HG03025 (cell line): ENCODE results near the gene DYNC1I1.
A peak's percentile ranks its signal among the peaks of the same experiment; 100 is the strongest.

Source experiments
- ATAC-seq: cut with Tn5 transposase; IDR thresholded peaks from one replicate; pipeline ENCODE4 v1.9.1; 2021; ENCODE audit warnings: mild to moderate bottlenecking, moderate library complexity; ENCODE audit not compliant: unreplicated experiment, low FRiP score

DYNC1I1 gene

DNA sequence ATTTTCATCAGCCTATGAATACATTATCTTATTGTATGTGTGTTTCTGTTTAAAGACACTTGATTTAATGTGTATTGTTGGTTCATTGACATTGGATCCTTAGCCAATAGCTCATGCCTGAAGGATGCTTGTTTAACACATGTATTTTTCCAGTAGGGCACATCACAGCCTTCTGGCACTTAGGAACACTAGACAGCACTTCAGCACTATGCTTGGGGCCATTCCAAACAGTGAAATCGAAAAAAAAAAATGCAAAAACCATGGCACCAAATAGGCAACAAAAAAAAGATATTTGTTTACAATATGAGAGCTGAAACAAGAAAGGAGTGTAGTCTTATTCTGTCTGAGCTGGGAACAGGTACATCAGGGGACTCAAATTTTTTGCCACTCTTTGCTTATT lies 286.7 kb downstream of the DYNC1I1 start:
- ATAC-seq, result no peak

DNA sequence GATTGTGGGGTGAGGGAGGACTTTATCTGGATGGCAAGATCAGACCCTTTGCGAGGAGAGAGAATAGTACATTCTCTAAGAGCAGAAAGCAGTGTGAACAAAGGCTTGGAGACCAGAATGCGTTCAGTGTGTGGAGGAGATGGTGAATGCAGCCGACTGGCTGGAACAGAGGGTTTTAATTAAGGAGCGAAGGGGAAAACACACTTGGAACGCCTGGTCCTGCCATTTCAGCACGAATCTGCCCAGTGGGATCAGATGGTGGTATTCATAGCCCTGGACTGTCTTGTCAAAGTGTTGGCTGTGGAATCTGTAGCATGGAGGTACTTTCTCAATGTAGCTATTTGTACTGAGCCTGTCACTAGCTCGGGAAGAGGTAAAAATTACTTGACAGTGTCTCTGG lies 288.7 kb downstream of the DYNC1I1 start:
- ATAC-seq, result no peak

DNA sequence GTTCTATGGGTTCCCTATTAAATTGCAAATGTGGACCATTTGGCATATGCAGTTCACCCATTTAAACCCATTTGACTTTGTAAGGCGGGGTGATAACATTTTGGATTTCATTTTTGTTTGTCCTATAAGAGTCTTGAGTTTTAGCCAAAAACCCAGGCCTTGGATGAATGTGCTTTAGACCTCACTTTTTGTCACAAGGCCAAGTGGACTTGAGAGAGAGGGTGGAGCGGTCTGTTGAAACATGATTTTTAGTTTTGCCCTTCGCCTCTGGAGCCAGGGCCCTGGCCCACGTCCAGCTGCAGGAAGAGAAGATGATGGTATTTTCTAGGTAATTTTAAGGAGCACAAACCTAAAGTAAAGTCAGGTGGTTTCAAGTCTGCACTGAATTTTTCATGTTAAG lies 289.5 kb downstream of the DYNC1I1 start:
- no peak for ATAC-seq

DNA sequence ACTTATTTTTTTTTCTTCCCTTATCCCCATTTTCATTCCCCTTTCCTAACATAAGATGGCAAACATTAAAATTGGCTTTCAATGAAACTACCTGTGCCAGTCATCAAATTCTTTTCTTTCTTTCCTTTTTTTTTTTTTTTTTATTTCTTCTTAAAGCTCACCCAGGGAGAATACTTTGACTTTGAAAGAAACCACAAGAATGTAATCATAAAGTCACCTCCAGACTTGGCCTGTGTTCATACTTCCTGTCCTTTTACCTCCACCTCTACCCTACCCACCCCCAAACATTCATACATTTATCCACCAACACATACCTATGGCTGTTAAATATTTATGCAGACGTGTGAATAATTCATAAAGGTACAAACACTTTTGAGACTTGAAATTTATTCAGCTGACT lies 295.0 kb downstream of the DYNC1I1 start:
- no peak for ATAC-seq

DNA sequence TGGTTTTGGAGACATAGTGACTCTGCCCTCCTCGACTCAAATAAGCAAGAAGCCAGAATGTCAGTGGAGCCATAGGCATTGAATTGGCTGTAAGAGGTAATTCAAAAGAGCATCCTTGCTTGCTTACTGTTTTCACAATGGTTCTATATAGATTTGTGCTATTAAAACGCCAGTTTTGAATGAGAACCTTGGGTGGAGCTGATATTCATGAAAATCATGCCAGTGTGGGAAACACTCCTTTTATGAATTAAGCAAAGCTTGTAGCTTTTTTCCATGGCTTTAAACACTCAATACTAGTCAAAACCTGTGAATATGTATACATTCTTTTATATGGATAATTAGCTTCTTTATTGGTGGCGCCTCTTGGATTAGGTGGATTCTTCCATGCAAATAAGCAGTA lies 297.0 kb downstream of the DYNC1I1 start:
- ATAC-seq, result no peak

DNA sequence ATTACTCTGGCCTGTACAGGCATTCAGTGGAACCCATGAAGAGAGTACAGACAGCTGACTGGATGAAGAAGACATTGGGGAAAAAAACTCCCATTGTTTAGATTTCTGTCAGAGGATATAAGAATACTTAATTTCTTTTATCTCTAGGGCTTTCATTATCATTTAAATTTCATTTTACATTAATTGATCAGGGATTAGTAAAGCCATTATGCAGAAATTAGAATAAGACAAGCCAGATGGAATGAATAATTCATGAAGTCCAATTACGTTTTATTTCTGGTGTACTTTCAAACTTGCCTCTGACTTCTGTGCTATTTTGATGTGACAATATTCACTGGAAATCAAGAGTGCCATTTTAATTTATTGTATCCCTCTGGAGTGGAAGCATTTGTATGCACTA lies 302.5 kb downstream of the DYNC1I1 start:
- no peak for ATAC-seq

DNA sequence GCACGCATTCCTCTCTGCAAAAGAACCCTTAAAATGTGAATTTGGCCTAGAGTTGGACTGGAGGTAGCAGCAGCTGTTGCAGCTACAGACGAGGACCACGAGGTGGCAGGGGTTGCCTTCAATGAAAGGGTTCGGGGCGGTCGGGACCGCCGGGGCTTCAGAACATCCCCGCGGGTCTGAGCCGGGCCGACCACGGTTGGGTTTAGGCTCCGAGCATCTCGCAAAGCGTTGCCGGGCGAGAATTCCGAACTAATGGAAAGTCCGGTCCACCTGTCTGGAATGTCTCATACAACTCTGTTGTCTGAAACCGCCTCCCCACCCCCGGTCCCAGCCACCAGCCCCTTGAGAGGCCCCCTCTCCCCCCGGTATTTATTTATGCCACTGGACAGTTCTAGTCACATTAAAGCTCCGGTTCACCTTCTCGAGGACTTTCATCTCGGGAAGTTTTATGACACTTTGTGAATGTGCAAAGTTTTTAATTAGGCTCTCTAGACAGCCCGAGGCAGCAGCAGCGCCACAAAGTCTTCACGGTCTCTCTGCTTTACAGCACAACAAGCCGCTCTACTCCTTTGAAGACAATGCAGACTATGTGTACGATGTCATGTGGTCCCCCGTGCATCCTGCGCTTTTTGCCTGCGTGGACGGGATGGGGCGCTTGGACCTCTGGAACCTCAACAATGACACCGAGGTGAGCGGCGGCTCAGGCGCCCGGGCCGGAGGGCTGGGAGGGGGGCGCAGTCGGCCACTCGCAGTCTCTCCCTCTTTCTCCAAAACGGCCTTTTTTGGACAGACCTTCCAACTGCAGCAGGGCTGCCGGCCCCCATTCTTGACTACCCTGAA lies 303.4 kb downstream of the DYNC1I1 start:
- ATAC-seq, result peak; percentile 75

DNA sequence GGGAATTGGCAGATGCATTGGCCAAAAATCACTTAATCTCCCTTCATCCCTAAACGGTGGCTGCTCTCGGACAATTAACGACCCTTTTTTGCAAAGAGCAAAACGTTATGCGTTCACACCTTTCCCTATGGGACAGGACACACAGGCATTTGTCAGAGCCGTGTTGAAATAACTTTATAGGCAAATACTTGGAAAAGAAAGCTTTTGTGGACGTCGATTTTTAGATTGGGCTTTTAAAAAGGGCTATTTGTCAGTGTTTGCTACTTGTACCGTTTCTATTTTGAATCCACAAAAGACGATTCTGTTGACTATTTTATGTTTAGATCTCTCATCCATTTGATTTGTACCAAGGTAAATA lies 304.0 kb downstream of the DYNC1I1 start:
- no peak for ATAC-seq

DNA sequence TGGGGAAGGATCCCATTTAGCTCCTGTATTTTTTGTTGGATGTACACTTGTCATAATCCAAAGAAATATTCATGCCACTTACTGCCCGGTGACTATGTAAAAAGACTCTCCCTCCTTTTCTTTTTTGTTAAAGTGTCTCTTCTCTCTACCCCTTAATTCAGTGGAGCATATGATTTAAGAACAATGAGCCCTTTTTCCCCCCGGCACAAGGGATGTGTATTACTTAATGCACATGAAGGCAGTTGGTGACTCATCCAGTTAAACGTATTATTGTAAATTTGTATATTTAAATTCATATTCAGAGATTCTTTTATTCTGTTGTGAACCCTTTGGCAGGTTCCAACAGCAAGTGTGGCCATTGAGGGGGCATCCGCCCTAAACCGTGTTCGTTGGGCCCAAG lies 307.7 kb downstream of the DYNC1I1 start:
- no peak for ATAC-seq

DNA sequence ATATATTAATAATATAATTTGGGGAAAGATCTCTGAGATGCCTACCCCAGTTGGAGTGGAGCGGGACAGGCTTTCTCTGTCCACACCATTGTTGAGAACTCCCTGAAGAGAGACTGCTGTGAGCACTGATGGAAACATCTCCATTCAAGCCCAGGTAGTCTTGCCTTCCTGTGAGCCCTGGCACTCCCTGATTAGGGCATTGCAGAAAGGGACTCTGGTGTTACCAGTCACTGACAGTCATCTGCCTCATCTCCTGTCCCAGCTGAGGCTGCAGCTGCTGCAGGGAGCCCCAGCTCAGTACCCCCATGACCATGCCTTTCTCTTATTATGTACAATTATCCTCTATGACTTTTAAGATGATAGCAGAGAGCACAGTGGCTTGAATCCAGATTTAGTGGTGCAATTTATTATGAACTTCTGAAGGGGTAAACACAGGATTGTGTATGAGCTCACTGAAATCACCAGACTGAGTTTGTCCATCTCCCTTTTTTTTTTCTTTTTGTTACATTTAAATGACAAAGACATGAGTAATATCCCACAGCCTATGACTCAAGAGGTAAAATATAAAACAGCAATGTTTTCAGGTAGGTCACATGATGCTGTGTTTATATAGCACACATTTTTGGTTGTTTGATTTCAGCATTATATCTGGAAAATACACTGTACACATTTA lies 312.7 kb downstream of the DYNC1I1 start:
- no peak for ATAC-seq

DNA sequence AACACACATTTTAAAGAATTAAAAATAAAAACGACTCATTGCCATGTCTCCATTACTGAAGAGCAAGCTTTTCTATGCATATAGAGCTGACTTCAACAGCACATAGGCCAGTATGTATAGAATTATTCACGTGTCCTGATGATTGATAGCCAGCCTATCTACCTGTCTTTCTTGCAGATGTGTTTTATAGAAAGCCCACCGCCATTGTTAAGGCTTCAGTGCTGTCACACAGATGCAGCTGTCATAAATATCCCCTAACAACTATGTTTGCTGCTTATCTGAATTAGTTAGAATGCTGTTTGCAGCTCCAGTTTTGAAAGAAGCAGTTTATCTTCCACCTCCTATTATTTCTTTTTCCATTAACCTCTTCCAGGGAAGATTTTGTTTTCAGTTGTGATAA lies 313.6 kb downstream of the DYNC1I1 start:
- ATAC-seq, result no peak

DNA sequence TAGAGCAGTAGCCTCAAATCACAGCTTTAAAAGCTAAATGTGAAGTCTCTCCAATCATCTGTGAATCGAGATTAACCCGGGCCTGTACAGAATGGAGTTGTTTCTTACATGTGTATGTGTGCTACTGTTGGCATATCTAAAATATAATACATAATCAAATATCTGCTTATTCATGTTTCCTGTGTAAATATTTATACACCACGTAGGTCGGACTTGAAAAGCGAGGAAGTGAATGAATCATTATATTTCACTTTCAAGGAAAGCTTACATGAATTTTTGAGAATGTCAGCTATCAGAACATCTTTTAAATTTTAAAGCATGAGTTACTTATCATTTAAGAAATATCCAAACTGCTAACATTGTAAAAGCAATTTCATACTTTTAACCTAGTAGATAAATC lies 316.2 kb downstream of the DYNC1I1 start:
- ATAC-seq, result no peak

DNA sequence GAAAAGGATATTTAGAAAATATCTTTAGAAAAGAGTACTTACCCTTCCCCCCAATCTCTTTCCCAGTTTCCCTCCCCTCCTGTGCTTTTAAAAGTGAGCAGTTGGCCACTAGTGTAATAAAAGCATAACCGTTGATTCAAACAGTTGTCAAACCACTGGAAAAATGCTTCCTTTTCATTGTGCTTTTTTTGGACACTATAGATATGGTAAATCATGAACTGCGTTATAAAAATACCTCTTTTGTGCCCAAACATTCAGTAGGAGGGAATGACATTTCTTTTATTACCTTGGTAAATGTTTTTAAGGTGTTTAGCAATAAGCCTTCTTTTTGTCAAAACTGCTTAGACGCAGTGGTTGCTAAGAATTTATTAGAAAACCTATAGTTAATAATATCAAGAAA lies 317.2 kb downstream of the DYNC1I1 start:
- ATAC-seq, result no peak

DNA sequence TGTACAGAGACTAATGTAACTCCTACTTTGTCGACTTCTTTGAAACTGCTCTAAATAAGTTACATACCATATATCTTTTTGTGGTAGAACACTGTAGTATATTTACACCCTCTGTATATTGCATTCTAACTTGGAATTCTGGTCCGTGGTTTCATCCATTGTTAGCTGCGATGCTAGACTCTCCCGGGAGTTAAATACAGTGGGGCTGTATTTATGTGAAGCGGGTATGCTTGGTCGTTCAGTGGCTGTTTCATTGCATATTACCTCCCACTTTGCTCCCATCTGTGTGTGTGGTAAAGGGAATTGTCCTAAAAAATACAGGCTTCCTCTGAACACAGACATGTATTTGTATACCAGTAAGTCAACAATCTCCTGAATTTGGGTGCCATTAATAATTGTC lies 318.4 kb downstream of the DYNC1I1 start:
- no peak for ATAC-seq

DNA sequence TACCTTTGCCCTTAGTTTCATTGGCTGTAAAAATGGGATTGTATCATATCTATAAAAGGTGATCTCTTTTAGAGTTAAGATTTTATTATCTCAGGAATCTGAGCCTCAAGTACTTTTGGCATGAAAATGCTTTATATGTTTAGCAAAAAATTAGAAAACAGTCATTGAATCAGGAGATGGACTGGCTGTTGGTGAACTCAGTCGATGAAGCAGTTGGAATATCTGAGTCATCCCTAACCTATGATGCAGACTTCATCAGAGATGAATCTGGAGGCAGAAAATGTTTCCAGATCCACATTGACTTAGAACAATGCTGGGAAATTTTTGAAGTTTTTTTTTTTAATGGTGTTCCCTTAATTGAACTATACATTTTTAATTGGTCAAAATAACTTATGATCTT lies 321.1 kb downstream of the DYNC1I1 start:
- ATAC-seq, result no peak

DNA sequence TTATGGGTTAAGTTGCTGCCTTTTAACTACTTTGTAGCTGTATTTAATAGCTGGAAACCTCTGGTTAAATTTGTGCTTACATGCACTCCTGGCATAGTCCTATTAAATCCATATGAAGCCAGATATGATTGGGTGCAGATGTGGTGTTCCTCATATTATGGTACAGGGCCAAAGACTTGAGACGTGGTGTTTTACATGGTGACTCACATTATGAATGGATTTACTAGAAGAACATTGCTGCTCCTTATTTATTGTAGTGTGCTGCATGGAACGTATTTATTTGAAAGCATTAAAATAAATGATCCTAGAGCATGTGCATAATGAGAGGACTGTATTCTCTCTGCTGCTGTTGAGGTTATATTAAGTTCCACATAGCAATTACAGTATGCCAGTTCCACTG lies 325.5 kb downstream of the DYNC1I1 start:
- ATAC-seq, result no peak

DNA sequence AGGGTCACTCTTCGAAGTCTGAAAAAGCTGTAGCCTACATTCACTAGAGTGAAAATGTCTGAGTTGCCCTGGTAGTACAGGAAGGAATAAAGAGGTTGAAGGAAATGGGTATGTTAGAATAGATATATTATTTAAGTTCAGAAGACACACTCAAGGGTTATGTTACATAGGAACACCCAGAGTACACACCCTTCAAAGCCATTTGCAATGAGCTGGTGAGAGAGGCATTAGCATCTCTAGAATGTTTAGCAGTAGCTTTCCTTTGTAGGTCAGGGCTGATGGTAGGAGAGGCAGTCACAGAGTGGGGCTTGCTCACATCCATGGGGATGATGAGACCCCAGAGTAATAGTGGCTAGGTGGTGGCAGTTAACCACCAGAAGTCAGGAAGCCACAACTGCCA lies 328.4 kb downstream of the DYNC1I1 start:
- no peak for ATAC-seq

DNA sequence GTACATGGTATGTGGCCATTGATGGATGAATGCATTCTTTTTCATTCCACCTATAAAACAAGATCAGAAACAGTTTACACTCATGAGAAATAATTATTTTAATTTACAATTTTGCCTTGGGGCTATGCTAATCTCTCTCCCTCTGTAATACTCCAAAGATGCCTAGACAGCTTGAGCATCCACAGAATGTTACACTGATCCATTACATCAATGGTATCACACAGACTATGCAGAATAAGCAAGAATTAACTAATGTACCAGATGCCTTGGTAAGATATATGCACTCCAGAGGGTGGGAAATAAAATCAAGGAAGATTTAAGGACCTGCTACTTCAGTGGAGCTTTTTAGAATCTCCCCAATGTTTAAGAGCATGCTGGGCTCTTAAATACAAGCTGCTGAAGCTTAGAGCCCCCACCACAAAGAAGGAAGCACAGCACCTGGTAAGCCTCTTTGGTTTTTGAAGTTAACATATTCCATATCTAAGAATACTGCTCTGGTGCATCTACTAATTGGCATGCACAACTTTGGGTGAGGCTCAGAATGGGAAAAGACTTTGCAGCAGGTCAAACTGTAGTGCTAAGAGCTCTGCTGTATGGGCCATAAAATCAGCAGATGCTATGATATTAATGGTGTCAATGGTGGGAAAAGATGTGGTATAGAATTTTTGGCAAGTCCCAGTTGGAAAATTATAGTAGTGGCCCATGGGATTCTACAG lies 329.9 kb downstream of the DYNC1I1 start:
- no peak for ATAC-seq

DNA sequence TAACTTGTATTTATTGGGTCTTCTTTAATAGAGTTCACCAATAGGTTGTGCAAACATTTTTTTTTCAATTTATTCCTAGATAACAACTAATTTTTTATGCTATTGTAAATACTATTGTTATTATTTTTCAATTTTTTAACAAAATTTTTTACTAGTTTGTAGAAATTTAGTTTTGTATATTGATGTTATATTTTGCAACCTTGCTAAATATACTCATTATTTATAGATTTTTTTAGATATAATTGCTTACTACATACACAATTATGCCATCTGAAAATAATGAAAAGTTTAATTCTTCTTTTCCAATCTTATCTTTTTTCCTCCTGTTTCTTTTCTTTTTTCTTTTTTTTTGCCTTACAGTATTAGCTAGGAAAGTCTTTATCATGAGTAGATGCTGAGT lies 332.6 kb downstream of the DYNC1I1 start:
- no peak for ATAC-seq

DNA sequence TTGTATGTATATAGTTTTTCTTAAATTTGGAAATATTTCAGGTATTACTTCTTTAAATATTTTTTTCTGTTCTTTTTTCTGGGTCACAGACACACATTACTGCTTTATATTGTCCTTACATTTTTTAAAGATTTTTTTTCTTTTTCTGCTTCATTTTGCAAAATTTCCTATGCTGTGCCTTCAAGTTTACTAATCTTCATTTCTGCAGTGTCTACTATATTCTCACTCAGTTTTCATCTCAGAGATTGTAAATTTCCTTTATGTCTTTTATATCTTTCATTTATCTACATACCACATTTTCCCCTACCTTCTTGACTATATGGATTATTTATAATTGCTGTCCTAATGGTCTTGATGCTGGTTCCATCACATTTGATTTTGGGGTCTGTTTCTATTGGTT lies 339.1 kb downstream of the DYNC1I1 start:
- ATAC-seq, result no peak

DNA sequence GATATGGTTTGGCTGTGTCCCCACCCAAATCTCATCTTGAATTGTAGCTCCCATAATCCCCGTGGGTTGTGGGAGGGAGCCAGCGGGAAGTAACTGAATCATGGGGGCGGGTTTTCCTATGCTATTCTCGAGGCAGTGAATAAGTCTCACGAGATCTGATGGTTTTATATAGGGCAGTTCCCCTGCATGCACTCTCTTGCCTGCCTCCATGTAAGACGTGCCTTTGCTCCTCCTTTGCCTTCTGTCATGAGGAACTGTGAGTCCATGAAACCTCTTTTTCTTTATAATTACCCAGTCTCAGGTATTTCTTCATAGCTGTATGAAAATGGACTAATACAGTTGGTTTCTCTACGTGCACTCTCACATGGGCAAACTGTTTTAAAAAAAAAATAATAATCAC lies 341.8 kb downstream of the DYNC1I1 start:
- no peak for ATAC-seq

DNA sequence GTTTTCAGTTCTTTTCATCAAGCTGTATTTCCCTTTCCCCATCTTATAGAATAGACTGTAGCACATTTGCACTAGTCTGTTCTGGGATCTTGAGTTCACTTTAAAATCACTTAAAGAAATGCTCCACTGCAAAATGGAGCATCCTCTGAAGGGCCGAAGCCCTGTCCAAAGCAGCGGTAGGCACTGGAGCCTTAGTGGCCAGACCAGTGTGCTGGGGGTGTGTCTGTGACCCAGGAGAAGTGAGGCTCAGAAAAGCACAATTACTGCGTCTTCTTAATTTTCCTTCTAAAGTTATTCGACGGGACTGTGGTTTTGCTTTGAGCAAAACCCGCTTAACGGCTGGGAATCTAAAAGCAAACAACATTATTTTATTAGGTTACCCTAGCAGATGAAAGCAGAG lies 343.8 kb downstream of the DYNC1I1 start:
- no peak for ATAC-seq
